NK-92 (cell line): ENCODE measurements around the gene PRMT7.
"Not testable (repeated sequence)": the region's sequence is repeated elsewhere in the genome, so short reads cannot be mapped to it uniquely, and the experiment has no call there.

ENCODE experiments used
- DNase-seq: peaks from one replicate; lab custom pipeline; 2025; ENCODE audit not compliant: unreplicated experiment; lab: John Stamatoyannopoulos, UW

Gene PRMT7

DNA sequence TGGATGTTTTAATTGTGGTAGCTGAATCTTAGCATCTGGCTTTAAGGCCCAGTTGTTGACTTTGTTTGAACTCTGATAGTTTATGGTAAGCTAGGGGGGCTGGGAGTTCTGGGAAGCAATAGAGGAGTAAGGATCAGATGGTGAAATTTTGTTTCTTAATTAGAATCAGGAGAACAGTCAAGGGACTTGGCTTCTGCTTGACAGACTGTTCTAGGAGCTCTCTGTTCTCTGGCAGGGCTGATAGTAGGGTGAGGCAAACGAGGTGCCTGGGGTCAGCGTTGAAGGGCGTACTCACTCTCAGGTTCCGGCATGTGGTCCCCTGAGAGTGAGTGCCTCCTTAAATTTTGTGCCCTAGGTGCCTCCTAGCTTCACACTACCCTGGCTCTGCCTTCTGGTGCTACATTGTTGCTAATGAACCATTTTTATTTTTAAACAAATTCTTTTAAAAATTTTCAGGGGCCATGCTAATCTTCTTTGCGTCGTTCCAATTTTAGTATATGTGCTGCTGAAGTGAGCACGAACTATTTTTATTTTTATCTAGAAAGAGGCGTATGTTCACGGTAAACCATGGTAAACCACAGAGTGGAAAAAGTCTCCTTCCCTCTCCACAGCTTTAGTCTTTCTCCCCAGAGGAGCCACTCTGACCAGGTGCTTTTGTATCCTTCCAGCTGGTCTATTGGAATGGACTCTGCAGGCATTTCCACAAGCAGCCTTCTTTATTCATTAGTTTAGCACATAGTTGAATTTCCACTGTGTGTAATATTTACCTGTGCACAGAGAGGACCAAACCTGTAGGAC is 26.8 kb upstream of the PRMT7 start:
- DNase-seq = no peak

GRCh38 chr16:68284847-68285246 is 26.0 kb upstream of the PRMT7 start:
- no peak for DNase-seq

GRCh38 chr16:68285683-68286082 is 25.1 kb upstream of the PRMT7 start:
- no peak for DNase-seq

GRCh38 chr16:68286153-68287074 is 24.4 kb upstream of the PRMT7 start:
- DNase-seq = no peak

- DNase-seq = no peak
Measured at GRCh38 chr16:68287276-68288251, 23.3 kb upstream of the PRMT7 start.

DNA sequence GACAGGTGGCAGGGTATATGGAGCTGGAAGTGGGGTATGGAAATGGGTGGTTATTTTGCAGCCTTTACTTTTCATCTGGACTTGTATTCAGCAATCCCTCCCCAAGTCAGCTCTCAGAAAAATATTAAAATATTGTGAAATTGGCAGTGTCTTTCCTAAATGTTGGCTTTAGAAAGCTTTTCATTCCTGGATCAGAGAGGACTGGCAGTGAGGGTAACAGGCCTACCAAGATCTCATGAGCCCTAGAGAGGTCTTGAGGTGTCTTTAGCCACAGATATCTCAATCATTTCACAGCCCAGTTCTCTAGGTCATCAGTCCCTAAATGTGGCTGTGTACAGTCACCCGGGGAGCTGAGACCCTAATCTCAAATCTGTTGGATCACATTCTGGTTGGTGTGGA is 22.6 kb upstream of the PRMT7 start:
- no peak for DNase-seq

GRCh38 chr16:68288796-68289195 is 22.0 kb upstream of the PRMT7 start:
- not testable (repeated sequence) for DNase-seq

DNA sequence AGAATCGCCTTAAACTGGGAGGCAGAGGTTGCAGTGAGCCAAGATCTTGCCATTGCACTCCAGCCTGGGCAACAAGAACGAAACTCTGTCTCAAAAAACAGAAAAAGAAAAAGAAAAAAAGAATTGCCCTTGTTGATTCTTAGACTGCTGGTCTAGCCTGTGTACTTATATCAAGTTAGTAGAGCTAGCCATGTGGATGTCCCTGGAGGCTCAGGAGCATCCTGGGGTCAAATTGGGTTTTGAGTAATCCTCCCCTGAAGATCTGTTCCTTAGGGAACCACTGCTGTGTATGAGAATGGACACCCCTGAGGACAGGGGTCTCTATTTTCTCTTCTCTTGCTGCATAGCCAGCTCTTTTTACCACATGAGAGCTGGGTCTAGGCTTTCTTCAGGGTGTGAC is 21.6 kb upstream of the PRMT7 start:
- no peak for DNase-seq

- DNase-seq = no peak
Measured at GRCh38 chr16:68289621-68290329, 21.0 kb upstream of the PRMT7 start.

DNA sequence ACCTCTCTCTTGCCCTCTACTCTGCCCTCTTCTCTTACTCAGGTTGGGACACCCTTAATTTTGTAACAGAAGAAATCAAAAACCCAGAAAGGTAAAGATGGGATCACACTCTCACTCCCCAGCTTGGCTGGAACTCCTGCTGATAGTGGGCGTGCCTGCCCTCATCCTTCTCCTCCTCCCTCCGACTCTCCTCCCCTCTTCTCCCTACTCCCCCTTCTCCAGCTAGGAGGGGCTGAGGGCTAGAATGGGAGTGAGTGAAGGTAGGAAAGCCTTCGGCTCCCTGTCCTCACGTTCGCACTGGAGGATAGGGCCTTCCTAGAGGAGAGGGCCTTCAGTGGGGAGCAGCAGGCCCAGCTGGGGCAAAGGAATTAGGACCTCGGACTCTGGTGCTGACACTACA is 20.4 kb upstream of the PRMT7 start:
- no peak for DNase-seq

DNA sequence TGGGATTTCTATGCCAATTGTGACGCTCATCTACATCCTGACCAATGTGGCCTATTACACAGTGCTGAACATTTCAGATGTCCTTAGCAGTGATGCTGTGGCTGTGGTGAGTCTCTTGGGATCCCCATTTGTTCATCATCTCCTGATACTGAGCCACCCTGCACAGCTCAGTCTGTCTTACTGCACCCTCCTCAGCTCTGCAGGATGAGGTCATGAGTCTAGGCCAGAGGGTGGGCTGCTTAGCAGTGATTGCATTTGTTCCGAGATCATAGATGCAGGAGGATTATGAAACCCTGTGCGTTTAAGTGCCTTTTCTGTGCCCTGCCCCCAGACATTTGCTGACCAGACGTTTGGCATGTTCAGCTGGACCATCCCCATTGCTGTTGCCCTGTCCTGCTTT is 19.6 kb upstream of the PRMT7 start:
- DNase-seq = no peak

DNA sequence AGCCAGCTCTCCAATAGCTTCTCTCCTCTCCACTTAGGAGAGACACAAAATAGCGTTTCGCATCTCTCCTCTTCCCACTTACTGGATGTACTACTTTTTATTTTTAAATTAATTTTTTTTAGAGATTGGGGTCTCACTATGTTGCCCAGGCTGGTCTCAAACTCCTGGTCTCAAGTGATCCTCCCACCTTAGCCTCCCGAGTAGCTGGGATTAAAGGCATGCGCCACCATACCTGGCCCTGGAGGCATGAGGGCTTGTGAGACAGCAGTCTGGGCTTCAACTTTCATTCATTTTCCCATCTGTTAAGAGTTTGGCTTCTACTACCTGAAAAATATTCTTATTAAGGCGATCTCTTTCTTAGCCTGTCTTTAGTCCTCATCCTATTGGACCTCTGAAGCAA is 18.4 kb upstream of the PRMT7 start:
- DNase-seq = no peak

DNA sequence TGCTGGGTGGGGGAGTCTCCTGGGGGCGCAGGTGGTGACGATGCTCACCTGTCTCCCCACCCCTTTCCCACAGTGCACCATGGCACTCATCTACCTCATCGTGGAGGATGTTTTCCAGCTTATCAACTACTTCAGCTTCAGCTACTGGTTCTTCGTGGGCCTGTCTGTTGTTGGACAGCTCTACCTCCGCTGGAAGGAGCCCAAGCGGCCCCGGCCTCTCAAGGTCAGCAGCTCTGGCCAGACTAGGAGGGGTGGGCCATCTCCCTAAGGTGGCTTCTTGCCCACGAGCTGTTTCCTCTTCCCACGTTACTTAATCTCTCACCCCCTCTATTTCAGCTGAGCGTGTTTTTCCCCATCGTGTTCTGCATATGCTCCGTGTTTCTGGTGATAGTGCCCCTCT is 14.5 kb upstream of the PRMT7 start:
- DNase-seq = no peak

GRCh38 chr16:68296693-68297092 is 14.1 kb upstream of the PRMT7 start:
- DNase-seq = no peak

- no peak for DNase-seq
Measured at GRCh38 chr16:68297908-68298307, 12.9 kb upstream of the PRMT7 start.

DNA sequence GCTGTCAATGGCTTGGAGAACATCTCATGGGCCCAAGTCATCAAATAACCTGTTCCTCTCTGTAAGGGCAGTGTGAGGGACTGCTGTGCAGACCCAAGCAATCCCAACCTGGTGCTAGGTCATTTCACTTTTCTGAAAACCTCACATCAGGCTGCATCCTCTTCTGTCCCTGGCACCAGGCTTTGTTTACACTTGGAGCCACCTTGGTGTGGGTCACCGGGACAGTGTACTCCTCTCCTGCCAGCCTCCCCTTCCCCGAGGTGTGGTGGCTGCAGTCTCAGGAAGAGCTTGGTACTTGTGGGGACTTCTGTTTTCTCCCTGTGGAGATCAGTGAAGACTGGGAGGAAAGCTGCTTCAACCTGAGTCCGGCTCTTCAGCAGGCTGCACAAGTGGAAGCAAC is 12.5 kb upstream of the PRMT7 start:
- no peak for DNase-seq

- no peak for DNase-seq
Measured at GRCh38 chr16:68298907-68299561, 11.8 kb upstream of the PRMT7 start.

DNA sequence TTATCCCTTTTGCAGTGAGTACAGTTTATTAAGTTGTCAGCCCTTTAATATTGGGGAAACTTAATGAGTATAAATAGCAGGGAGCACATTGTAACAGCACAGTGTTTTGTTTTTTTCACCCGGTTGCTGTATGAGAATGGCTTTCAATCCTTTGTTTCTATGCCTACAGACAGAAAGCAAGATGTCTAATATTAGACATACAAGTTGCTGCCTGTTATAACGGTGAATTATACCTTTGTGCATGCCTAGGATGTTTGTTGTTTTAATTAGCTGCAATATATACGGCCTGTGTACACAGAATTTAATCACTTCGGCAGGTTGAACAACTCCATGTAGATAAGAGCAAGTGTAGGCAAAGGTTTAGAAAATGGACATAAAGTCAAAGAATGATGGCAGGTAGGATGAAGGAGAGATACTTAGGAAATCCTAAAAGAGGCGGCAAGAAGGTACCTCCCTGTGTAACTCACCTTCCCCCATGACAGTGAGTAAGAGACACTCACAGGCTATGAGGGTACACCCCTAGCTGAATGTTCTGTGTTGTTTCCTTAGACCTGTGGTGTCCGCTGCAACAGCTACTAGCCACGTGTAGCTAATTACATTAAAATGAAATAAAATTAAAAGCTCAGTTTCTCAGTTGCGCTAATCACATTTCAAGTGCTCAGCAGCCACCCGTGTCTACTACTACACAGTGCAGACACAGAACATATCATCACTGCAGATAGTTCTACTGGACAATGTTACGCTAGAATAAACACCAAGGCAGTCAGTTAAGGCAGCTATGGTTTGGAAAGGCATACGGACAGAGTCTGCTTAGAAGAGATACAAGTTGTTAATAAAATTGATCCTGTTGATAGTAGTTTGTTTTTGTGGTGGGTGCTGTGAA is 11.0 kb upstream of the PRMT7 start:
- no peak for DNase-seq
